Measurements from ENCODE around the gene PHF20. TPM values are rescaled to one million over a fixed set of nuclear protein-coding genes. Genes with fewer than 3 reads are reported as not detected.

The PHF20 gene
- total and polyA plus RNA-seq, 2 of the 8 experiments (the other 6 are each of a cell fraction or from before 2014, with no cell fraction given): 25.6 to 70.1 TPM

- no peak overlapping the region for H2AFZ ChIP-seq (ENCODE audit: low read length)
- no peak overlapping the region for H4K8ac ChIP-seq (ENCODE audit: extremely low read depth, insufficient read depth, low read length)
- H2BK5ac ChIP-seq (ENCODE audit: low read depth, low read length): no peak overlapping the region
- no peak overlapping the region for H2BK12ac ChIP-seq (ENCODE audit: low read depth, low read length)
- FAIRE-seq (no peak), DNase-seq (ENCODE audit: low read depth in 1 of 2, low spot score in 2 of 2) (no peak)
- no peak overlapping the region for H3K9ac ChIP-seq (replicated peaks in 1 of 4; ENCODE audit: extremely low read depth in 1 of 4, low read depth in 3 of 4, low read length in 3 of 4)
- H3K4me2 ChIP-seq (ENCODE audit: insufficient read depth in 1 of 2, low read depth in 2 of 2, low read length in 2 of 2): no peak overlapping the region
- H3K27me3 ChIP-seq (replicated peaks in 1 of 4; ENCODE audit: control insufficient read depth in 3 of 4, extremely low read depth in 1 of 4, insufficient read depth in 3 of 4, low read length in 3 of 4): no peaks in the 10 kb centered on the region
- no peak overlapping the region for H3K4me3 ChIP-seq (ENCODE audit: extremely low read depth in 1 of 4, insufficient read depth in 2 of 4, low read depth in 3 of 4, low read length in 4 of 4)
- H3K9me3 ChIP-seq (ENCODE audit: insufficient read depth in 2 of 2, low read depth in 1 of 2, low read length in 1 of 2): no peaks in the 10 kb centered on the region
- 0 out of 4 replicates have a peak, but pooled peaks cover 0 to 3% of the 10 kb centered on the region in 2 experiments for H3K79me2 ChIP-seq (ENCODE audit: control insufficient read depth in 1 of 2, insufficient read depth in 2 of 2, low read length in 2 of 2)
- no peak overlapping the region for H2AK5ac ChIP-seq (ENCODE audit: low read depth, low read length)
- H3K79me1 ChIP-seq (ENCODE audit: low read depth, low read length): 0 out of 2 replicates have a peak, but pooled peaks cover 3% of the 10 kb centered on the region
- no peak overlapping the region for H4K5ac ChIP-seq (ENCODE audit: insufficient read length, low read depth, low read length)
- ChIA-PET POLR2A (ENCODE audit: partially characterized antibody) (interaction anchor here (12.5 kb wide), 1 partner anchor 150 kb away, joined by 139 read pairs; the partner anchor contains the start of gene RBM39), CTCF (ENCODE audit: partially characterized antibody) (interaction anchor here (0.6 to 1.6 kb wide), 2 partner anchors 147 to 209 kb away, joined by 3 to 5 read pairs; partner anchors contain the start of gene RBM39)
- H2BK15ac ChIP-seq (ENCODE audit: low read length): no peak overlapping the region
- H2BK120ac ChIP-seq (replicated peaks; ENCODE audit: low read depth, low read length): no peak overlapping the region
- no peak overlapping the region for H2BK20ac ChIP-seq (ENCODE audit: low read length)
- no peaks in the 10 kb centered on the region for H3K36me3 ChIP-seq (ENCODE audit: control insufficient read depth in 2 of 4, insufficient read depth in 4 of 4, low read length in 3 of 4)
- no peak overlapping the region for H3K18ac ChIP-seq (ENCODE audit: extremely low read depth, low read length)
- no peak overlapping the region for H3K27ac ChIP-seq (ENCODE audit: low read depth, low read length)
- no peak overlapping the region for H3K4ac ChIP-seq (replicated peaks; ENCODE audit: insufficient read length, low read depth, low read length)
- no peak overlapping the region for H3K23ac ChIP-seq (ENCODE audit: insufficient read length)
- peaks cover 2% of the 10 kb centered on the region in 2 experiments for H4K20me1 ChIP-seq (replicated peaks in 1 of 2; ENCODE audit: control insufficient read depth in 1 of 2, insufficient read depth in 2 of 2, low read length in 2 of 2)
- H3K23me2 ChIP-seq (ENCODE audit: low read depth, low read length): 0 out of 2 replicates have a peak, but pooled peaks cover 3% of the 10 kb centered on the region
- peaks cover 0 to 3% (median 0%) of the 10 kb centered on the region in 4 experiments; a peak in 1 of 7 replicates for H3K4me1 ChIP-seq (replicated peaks in 1 of 4; ENCODE audit: control insufficient read depth in 3 of 4, insufficient read depth in 4 of 4, low read length in 3 of 4)
- H3K56ac ChIP-seq (replicated peaks; ENCODE audit: insufficient read length, low read depth, low read length): no peak overlapping the region
- no peak overlapping the region for H4K91ac ChIP-seq (replicated peaks; ENCODE audit: insufficient read length, low read length)
- WGBS, 2 experiments (ENCODE audit: extremely low coverage in 1 of 2, insufficient coverage in 1 of 2, insufficient read length in 1 of 2, insufficient replicate concordance in 2 of 2, low coverage in 1 of 2, low lambda C conversion rate in 2 of 2, missing lambda C conversion rate in 1 of 2): no CpG with 5 or more reads among the region's 1 CpG
- no peak overlapping the region for H3K14ac ChIP-seq (ENCODE audit: insufficient read length)
- TF ChIP-seq CEBPB (IDR thresholded peaks at IDR 0.05; ENCODE audit: low read depth, low read length) (no peak), SUZ12 (IDR thresholded peaks at IDR 0.05; ENCODE audit: low read length) (no peak), RFX5 (IDR thresholded peaks at IDR 0.05; ENCODE audit: borderline replicate concordance, low read depth, low read length) (no peak), TBP (IDR thresholded peaks at IDR 0.05; ENCODE audit: low read depth, low read length) (no peak), TEAD4 (IDR thresholded peaks at IDR 0.05; ENCODE audit: low read depth, low read length) (no peak), NANOG (IDR thresholded peaks at IDR 0.05; ENCODE audit: insufficient read depth, low read depth, low read length, poor library complexity, severe bottlenecking) (no peak), TAF1 (IDR thresholded peaks at IDR 0.05; ENCODE audit: low read depth, low read length) (no peak), CHD2 (IDR thresholded peaks at IDR 0.05; ENCODE audit: low read length) (no peak), RNF2 (IDR thresholded peaks at IDR 0.05; ENCODE audit: borderline replicate concordance, low read depth, low read length, missing control alignments, poor library complexity, severe bottlenecking) (no peak), KDM5A (IDR thresholded peaks at IDR 0.05; ENCODE audit: low read length) (no peak), SP1 (IDR thresholded peaks at IDR 0.05; ENCODE audit: low read depth, low read length) (no peak), HDAC6 (IDR thresholded peaks at IDR 0.05; ENCODE audit: low read depth, low read length) (no peak), EZH2 (IDR thresholded peaks at IDR 0.05; ENCODE audit: low read depth, low read length, severe bottlenecking) (no peak), CBX8 (IDR thresholded peaks at IDR 0.05; ENCODE audit: borderline replicate concordance, low read depth, low read length) (no peak)
Measured at GRCh38 chr20:35888657-35889056, 116.8 kb downstream of the PHF20 start.
